Ovary (tissue), 10 donors: ENCODE data around the gene MX1. TPM values are rescaled to one million over a fixed set of nuclear protein-coding genes. Genes with fewer than 3 reads are reported as not detected.

Source experiments
- DNase-seq, 5 donors: peaks; one replicate each; pipeline ENCODE4 v3.0.0-alpha.2; 2019 to 2020
- H3K27ac ChIP-seq, 2 donors: fragments of 200-600 bp; one replicate each; pipeline versions ENCODE4 v1.5.1 to v1.8.0; 2019 to 2022
- H3K27me3 ChIP-seq: fragments of 200-600 bp; one replicate; pipeline ENCODE4 v1.8.0; 2022
- H3K36me3 ChIP-seq: fragments of 200-600 bp; sonication (generic); one replicate; pipeline ENCODE4 v1.5.1; 2019
- H3K4me1 ChIP-seq: one replicate; pipeline ENCODE4 v1.8.1; 2013; ENCODE audit warnings: mild to moderate bottlenecking, moderate library complexity; ENCODE audit not compliant: insufficient read depth
- H3K4me3 ChIP-seq: fragments of 200-600 bp; sonication (generic); one replicate; pipeline ENCODE4 v1.5.1; 2017
- H3K9me3 ChIP-seq, 2 donors: fragments of 200-600 bp in 1 of 2; sonication (generic) in 1 of 2; one replicate each; pipeline versions ENCODE4 v1.5.1 to v1.8.1; 2013 to 2019; ENCODE audit warnings: mild to moderate bottlenecking in 1 of 2, moderate library complexity in 1 of 2
- EP300 ChIP-seq: sonication (generic); formaldehyde crosslinking; IDR thresholded peaks from one replicate; pipeline ENCODE4 v1.6.1; 2017; ENCODE audit warnings: antibody characterized with exemption
- POLR2A ChIP-seq: fragments of 450-650 bp; IDR thresholded peaks from one replicate; pipeline ENCODE4 v1.6.1; 2017; ENCODE audit warnings: antibody characterized with exemption, mild to moderate bottlenecking, moderate library complexity
- WGBS, 3 donors: extraction: QIAGEN DNeasy Blood & Tissue Kit in 1 of 3; methylation state at CpG; one replicate each; pipeline versions ENCODE4 v1.1.5 to v1.1.7; 2013 to 2017; 5-methylcytosine and 5-hydroxymethylcytosine counted together
- intact Hi-C, 4 donors: fragments of 100-400 bp; cut with DNase I; formaldehyde crosslinking; loops; one replicate each; pipeline versions ENCODE4 v1.11.0 to v1.15.1; 2022 to 2023
- long read RNA-seq, 3 donors: library from polyadenylated mRNA in 2 of 3; unstranded in 2 of 3; transcript quantifications; one replicate each; pipeline ENCODE4 v2.0.0 and lab custom pipeline, GENCODE V29; 2021 to 2026
- polyA plus RNA-seq, 2 donors: library from polyadenylated mRNA; stranded (reverse); fragments of 200-250 nt in 1 of 2; fragments of 350-450 nt in 1 of 2; fragmentation: Illumina TruSeq in 1 of 2; extraction: RNeasy Lipid Tissue Mini Kit (QIAGEN cat#74804) in 1 of 2; gene quantifications; one replicate each; pipeline ENCODE4 v1.2.3, GENCODE V29; 2013 to 2014
- total RNA-seq, 7 donors: library from RNA; depleted of rRNA in 2 of 7; stranded (reverse); fragments of >200 nt in 2 of 7; fragmentation: NEBNext Ultra II Directional in 3 of 7; extraction: Animal tissue kit (Norgen Biotek cat#: 25700) in 3 of 7; gene quantifications; one replicate each; pipeline versions ENCODE4 v1.1.0 to v1.2.4, GENCODE V29; 2016 to 2023
- TF ChIP-seq, protein P1 (sequence below), 3 donors: fragments of 450-650 bp in 2 of 3; fragments of 200-600 bp in 1 of 3; IDR thresholded peaks; one replicate each; pipeline versions ENCODE4 v1.5.1 to v1.8.0; 2016 to 2022; ENCODE audit warnings: antibody characterized with exemption in 3 of 3, mild to moderate bottlenecking in 1 of 3
- donor health status: DM: no; HTN: no; CAD: no; lungs with moderate emphysema.
- donor health status: DM: no; HTN: no; CAD: no.
- donor health status: Bipolar disorder and iron deficiency.
- donor health status: DM: yes; HTN: yes; CAD: no.
- donor health status: DM: no; HTN: no; CAD: no.
- donor health status: DM: yes; HTN: yes; CAD: no.

The MX1 gene, protein sequence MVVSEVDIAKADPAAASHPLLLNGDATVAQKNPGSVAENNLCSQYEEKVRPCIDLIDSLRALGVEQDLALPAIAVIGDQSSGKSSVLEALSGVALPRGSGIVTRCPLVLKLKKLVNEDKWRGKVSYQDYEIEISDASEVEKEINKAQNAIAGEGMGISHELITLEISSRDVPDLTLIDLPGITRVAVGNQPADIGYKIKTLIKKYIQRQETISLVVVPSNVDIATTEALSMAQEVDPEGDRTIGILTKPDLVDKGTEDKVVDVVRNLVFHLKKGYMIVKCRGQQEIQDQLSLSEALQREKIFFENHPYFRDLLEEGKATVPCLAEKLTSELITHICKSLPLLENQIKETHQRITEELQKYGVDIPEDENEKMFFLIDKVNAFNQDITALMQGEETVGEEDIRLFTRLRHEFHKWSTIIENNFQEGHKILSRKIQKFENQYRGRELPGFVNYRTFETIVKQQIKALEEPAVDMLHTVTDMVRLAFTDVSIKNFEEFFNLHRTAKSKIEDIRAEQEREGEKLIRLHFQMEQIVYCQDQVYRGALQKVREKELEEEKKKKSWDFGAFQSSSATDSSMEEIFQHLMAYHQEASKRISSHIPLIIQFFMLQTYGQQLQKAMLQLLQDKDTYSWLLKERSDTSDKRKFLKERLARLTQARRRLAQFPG
- total RNA-seq, result 10 to 100 TPM; 25.2 to 72.8 (median 43.5) TPM
- 100 to 1,000 TPM in 1 of 2 donors, 10 to 100 TPM in 1; 31.7 to 118 TPM for polyA plus RNA-seq
- long read RNA-seq, donor 1, transcript MX1-202 (17 exons, 2,850 nt), result major isoform, 77 of 204 reads
- long read RNA-seq, donor 1, partial matches to known transcripts, result 43 of 204 reads
- long read RNA-seq, donor 1, other reads (novel, unspliced or antisense), result 83 of 204 reads
- long read RNA-seq, donor 2, partial matches to known transcripts, result 0 of 2 reads
- long read RNA-seq, donor 2, other reads (novel, unspliced or antisense), result 0 of 2 reads
- long read RNA-seq, donor 3, transcript MX1-202 (17 exons, 2,850 nt), result major isoform, 28 of 63 reads
- long read RNA-seq, donor 3, partial matches to known transcripts, result 4 of 63 reads
- long read RNA-seq, donor 3, other reads (novel, unspliced or antisense), result 31 of 63 reads

- 0 to 1% (median 1%) methylated on average over 62 to 65 of the region's 65 CpGs for WGBS, 3 donors
- DNase-seq, result peak; percentile 74 to 82 (median 79)
- Histone ChIP-seq H3K27me3 (no peaks in the 10 kb centered on the region), H3K9me3 (no peaks in the 10 kb centered on the region), H3K4me3 (peak within 1 kb of the TSS; percentile 67), H3K4me1 (peaks cover 4% of the 10 kb centered on the region), H3K27ac (peak within 1 kb of the TSS; percentile 24 to 53), H3K36me3 (no peaks in the 10 kb centered on the region)
- intact Hi-C loops, result no loop called here
- TF ChIP-seq POLR2A, result peak; percentile 44
- TF ChIP-seq EP300, result no peak
Measured at GRCh38 chr21:41425954-41426675, at the start of gene MX1. MX1 (plus strand) TSS chr21:41426239; CDS start chr21:41432071, 5,832 bp downstream.

DNA sequence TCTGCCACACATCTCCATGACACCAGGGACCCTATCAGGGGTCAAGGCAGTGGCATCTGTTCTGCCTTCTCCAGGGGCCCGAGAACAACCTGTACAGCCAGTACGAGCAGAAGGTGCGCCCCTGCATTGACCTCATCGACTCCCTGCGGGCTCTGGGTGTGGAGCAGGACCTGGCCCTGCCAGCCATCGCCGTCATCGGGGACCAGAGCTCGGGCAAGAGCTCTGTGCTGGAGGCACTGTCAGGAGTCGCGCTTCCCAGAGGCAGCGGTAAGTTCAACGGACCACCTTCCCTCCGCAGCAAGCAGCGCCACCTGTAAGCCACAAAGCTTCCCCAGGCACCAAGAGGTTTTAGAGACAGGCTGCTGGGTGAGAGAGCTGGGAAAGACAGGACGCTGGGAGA is 48.3 kb upstream of the MX1 start:
- H3K4me1 ChIP-seq, result no peaks in the 10 kb centered on the region
- DNase-seq, result no peak
- no peaks in the 10 kb centered on the region for H3K36me3 ChIP-seq
- H3K27me3 ChIP-seq, result no peaks in the 10 kb centered on the region
- intact Hi-C loops, result no loop called here
- H3K27ac ChIP-seq, result no peak overlapping the region
- no peak for TF ChIP-seq POLR2A
- TF ChIP-seq EP300, result no peak
- WGBS, 3 donors, result 81 to 88% (median 84%) methylated on average over 16 of the region's 16 CpGs
- H3K9me3 ChIP-seq, result no peaks in the 10 kb centered on the region
- no peak overlapping the region for H3K4me3 ChIP-seq

DNA sequence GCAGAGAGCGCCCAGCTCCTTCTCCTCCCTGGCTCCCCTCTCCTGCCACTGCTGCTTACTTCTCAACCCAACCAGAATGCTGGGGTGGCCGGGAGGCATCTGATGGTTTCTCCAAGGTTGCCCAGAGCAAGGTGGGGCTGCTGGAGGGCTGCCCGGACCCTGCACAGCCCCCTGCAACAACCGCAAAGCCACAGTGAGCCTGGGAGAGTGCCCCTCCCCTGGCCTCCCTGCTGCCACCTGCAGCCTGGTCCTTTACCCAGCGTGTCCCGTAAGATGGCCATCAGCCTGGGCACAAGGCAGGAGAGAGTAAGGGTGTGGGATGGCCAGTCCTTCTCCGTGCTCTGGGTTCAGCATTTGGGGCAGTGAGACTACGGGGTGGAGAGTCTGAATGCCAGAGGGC is 47.2 kb upstream of the MX1 start:
- Histone ChIP-seq H3K4me1 (no peaks in the 10 kb centered on the region), H3K9me3 (no peaks in the 10 kb centered on the region), H3K27me3 (no peaks in the 10 kb centered on the region), H3K4me3 (no peak overlapping the region), H3K27ac (no peak overlapping the region), H3K36me3 (no peaks in the 10 kb centered on the region)
- intact Hi-C loops, result no loop called here
- no peak for DNase-seq
- no peak for TF ChIP-seq EP300
- TF ChIP-seq, protein P1, sequence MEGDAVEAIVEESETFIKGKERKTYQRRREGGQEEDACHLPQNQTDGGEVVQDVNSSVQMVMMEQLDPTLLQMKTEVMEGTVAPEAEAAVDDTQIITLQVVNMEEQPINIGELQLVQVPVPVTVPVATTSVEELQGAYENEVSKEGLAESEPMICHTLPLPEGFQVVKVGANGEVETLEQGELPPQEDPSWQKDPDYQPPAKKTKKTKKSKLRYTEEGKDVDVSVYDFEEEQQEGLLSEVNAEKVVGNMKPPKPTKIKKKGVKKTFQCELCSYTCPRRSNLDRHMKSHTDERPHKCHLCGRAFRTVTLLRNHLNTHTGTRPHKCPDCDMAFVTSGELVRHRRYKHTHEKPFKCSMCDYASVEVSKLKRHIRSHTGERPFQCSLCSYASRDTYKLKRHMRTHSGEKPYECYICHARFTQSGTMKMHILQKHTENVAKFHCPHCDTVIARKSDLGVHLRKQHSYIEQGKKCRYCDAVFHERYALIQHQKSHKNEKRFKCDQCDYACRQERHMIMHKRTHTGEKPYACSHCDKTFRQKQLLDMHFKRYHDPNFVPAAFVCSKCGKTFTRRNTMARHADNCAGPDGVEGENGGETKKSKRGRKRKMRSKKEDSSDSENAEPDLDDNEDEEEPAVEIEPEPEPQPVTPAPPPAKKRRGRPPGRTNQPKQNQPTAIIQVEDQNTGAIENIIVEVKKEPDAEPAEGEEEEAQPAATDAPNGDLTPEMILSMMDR (IDR thresholded peaks at IDR 0.05), result no peak
- no peak for TF ChIP-seq POLR2A
- 86 to 93% (median 86%) methylated on average over 8 of the region's 8 CpGs for WGBS, 3 donors

DNA sequence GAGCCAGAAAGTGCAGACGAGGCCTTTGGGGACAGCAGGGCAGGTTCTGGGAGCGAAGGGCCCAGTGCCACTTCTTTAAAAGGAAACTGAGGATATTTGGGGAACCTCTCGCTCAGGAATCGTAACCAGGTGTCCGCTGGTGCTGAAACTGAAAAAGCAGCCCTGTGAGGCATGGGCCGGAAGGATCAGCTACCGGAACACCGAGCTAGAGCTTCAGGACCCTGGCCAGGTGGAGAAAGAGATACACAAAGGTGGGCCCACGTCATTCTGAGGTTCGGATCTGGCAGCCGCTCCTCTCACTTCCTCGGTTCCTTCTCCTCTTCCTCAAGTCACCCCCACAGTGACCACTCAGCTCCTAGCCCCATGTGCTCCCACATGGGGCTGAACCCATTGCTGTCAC is 46.1 kb upstream of the MX1 start:
- Histone ChIP-seq H3K27ac (no peak overlapping the region), H3K4me3 (no peak overlapping the region), H3K36me3 (no peaks in the 10 kb centered on the region), H3K4me1 (no peaks in the 10 kb centered on the region), H3K9me3 (no peaks in the 10 kb centered on the region), H3K27me3 (no peaks in the 10 kb centered on the region)
- 91 to 96% (median 95%) methylated on average over 12 of the region's 12 CpGs for WGBS, 3 donors
- TF ChIP-seq, protein P1 (IDR thresholded peaks at IDR 0.05), result no peak
- TF ChIP-seq EP300 (no peak), POLR2A (no peak)
- no peak for DNase-seq
- intact Hi-C loops, result loop anchor here in 1 of 4 donors (10.0 kb wide), 1 partner anchor 395 kb away; no protein-coding TSS in a partner anchor

GRCh38 chr21:41381731-41382130 is 44.3 kb upstream of the MX1 start:
- intact Hi-C loops, result loop anchor here in 1 of 4 donors (10.0 kb wide), 1 partner anchor 393 kb away; no protein-coding TSS in a partner anchor
- no peaks in the 10 kb centered on the region for H3K36me3 ChIP-seq
- H3K9me3 ChIP-seq, result no peaks in the 10 kb centered on the region
- DNase-seq, result no peak
- no peak overlapping the region for H3K4me3 ChIP-seq
- TF ChIP-seq POLR2A (no peak), EP300 (no peak)
- TF ChIP-seq, protein P1 (IDR thresholded peaks at IDR 0.05), result no peak
- H3K27ac ChIP-seq, result no peak overlapping the region
- H3K27me3 ChIP-seq, result no peaks in the 10 kb centered on the region
- no peaks in the 10 kb centered on the region for H3K4me1 ChIP-seq
